ENCODE measurements around the gene TIGD6. TPM values are rescaled to one million over a fixed set of nuclear protein-coding genes. Genes with fewer than 3 reads are reported as not detected.

Gene TIGD6
- total RNA-seq, 4 donors from 2014 or later: 0.62 to 3.0 (median 2.3) TPM

DNA sequence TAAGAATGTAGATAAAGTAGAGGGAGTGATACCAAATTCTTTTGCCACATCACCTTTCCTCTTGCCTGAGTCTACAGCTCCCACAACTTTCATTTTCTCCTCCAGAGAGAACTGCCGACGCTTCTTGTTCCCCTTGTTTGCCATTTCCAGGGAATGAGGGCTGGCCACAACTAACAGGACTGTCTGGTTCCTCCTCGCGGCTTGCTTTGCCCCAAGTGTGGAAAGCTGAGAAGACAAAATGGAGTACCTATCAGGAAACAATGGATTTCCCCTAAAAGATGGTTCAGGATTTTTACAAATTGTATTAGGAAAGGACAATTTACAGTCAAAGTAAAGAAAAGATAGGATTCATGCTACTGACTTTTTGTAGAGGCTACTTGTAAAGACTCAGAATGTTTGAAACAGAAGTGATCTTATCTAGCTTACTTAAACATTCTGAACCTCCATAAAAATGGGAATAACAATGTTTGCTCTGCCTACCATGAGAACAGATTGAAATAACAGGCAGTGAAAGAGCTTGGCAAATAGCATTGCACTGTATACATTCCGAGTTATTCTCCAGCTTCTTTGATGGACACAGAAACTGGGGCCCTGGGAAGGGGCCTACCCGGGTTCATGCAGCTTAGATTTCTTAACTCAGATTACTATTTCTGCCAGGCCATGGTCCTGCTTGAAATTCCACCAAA lies 4.1 kb downstream of the TIGD6 start:
- DNase-seq (no peak), ATAC-seq (no peak)
- intact Hi-C loops (cut with DNase I; ENCODE audit: low total_unique reads) (no loop called here), in situ Hi-C loops (cut with MboI; ENCODE audit: low sequenced_read_pairs in 4 of 4) (loop anchor here in 2 of 4 donors (10.0 kb wide), 1 partner anchor 362 kb away; no protein-coding TSS in a partner anchor)
- no peak overlapping the region for H3K4me3 ChIP-seq
- TF ChIP-seq, protein P1, sequence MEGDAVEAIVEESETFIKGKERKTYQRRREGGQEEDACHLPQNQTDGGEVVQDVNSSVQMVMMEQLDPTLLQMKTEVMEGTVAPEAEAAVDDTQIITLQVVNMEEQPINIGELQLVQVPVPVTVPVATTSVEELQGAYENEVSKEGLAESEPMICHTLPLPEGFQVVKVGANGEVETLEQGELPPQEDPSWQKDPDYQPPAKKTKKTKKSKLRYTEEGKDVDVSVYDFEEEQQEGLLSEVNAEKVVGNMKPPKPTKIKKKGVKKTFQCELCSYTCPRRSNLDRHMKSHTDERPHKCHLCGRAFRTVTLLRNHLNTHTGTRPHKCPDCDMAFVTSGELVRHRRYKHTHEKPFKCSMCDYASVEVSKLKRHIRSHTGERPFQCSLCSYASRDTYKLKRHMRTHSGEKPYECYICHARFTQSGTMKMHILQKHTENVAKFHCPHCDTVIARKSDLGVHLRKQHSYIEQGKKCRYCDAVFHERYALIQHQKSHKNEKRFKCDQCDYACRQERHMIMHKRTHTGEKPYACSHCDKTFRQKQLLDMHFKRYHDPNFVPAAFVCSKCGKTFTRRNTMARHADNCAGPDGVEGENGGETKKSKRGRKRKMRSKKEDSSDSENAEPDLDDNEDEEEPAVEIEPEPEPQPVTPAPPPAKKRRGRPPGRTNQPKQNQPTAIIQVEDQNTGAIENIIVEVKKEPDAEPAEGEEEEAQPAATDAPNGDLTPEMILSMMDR (IDR thresholded peaks at IDR 0.05 in 4 of 5, conservative IDR thresholded peaks at IDR 0.05 in 1 of 5): no peak
- TF ChIP-seq POLR2A (IDR thresholded peaks at IDR 0.05): no peak
- no peaks in the 10 kb centered on the region for H3K27me3 ChIP-seq
- H3K27ac ChIP-seq: no peak overlapping the region
- no peaks in the 10 kb centered on the region for H3K9me3 ChIP-seq
- peaks cover 31 to 39% of the 10 kb centered on the region in 2 donors for H3K4me1 ChIP-seq
- peaks cover 0 to 9% of the 10 kb centered on the region in 2 donors for H3K36me3 ChIP-seq

DNA sequence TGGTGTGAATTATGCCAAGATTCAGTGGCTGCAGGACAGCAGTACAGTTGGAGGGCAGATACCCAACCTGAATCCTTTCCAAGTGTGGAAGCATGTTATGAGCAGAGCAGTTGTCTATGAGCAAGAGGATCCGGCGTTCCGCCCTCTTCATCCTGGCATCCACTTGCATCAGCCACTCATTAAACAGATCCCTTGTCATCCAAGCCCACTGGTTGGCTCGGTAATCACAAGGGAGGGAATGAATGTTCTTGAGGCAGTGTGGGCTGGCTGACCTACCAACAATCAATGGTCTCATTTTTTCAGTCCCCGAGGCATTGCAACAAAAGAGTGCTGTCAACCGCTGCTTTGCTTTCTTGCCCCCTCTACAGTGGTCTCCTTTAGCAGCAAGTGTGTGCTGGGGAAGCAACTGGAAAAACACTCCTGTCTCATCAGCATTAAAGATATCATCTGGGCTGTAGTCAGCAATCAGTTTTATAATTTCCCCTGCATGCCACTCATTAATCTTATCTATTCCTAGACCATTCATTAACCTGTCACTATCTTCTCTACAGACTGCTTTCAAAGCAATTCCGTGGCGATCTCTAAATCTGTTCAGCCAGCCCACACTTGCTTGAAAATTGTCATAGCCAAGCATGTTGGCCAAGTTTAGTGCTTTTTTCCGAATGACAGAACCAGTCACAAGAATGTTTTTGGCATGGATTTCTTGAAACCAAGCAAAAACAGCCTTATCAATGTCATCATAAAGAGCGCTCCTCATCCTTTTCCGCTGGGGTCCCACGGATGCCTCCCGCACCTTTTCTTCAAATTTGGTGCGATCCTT lies 4.9 kb downstream of the TIGD6 start:
- Histone ChIP-seq H3K4me1 (peaks cover 31 to 37% of the 10 kb centered on the region in 2 donors), H3K9me3 (no peaks in the 10 kb centered on the region), H3K27ac (peak overlapping the region in 2 of 4 donors; percentile 3 to 16), H3K36me3 (peaks cover 0 to 9% of the 10 kb centered on the region in 2 donors), H3K4me3 (no peak overlapping the region), H3K27me3 (no peaks in the 10 kb centered on the region)
- DNase-seq (peak in 1 of 2 donors; percentile 44), ATAC-seq (peak; percentile 9 to 24)
- intact Hi-C loops (cut with DNase I; ENCODE audit: low total_unique reads) (no loop called here), in situ Hi-C loops (cut with MboI; ENCODE audit: low sequenced_read_pairs in 4 of 4) (loop anchor here in 2 of 4 donors (10.0 kb wide), 1 partner anchor 361 kb away; no protein-coding TSS in a partner anchor)
- no peak for TF ChIP-seq POLR2A (IDR thresholded peaks at IDR 0.05)
- TF ChIP-seq, protein P1 (IDR thresholded peaks at IDR 0.05 in 4 of 5, conservative IDR thresholded peaks at IDR 0.05 in 1 of 5): no peak

DNA sequence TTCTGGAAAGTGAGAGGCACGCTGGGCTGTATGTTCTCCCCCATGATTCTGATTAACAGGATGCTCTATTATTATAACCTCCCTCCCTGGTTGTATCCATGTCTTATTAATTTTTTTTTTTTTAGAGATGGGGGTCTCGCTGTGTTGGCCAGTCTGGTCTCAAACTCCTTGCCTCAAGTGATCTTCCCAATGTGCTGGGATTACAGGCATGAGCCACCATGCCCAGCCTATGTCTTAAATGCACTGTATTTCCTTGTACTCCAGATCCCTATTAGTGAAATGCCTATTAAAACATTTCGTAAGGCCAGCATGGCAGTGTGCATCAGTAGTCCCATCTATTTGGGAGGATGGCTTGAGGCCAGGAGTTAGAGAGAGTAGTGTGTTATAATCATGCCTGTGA lies 7.0 kb downstream of the TIGD6 start:
- Histone ChIP-seq H3K4me3 (no peak overlapping the region), H3K4me1 (peaks cover 19 to 29% of the 10 kb centered on the region in 2 donors), H3K36me3 (peaks cover 0 to 9% of the 10 kb centered on the region in 2 donors), H3K9me3 (no peaks in the 10 kb centered on the region), H3K27ac (peak overlapping the region in 1 of 4 donors; percentile 13), H3K27me3 (no peaks in the 10 kb centered on the region)
- ATAC-seq: no peak
- DNase-seq: no peak
- in situ Hi-C loops (cut with MboI; ENCODE audit: low sequenced_read_pairs in 4 of 4) (loop anchor here in 2 of 4 donors (10.0 kb wide), 1 partner anchor 359 kb away; no protein-coding TSS in a partner anchor), intact Hi-C loops (cut with DNase I; ENCODE audit: low total_unique reads) (loop anchor here (5.0 kb wide), 1 partner anchor 141 kb away; no protein-coding TSS in a partner anchor)
- TF ChIP-seq, protein P1 (IDR thresholded peaks at IDR 0.05 in 4 of 5, conservative IDR thresholded peaks at IDR 0.05 in 1 of 5): no peak
- TF ChIP-seq POLR2A (IDR thresholded peaks at IDR 0.05): no peak

DNA sequence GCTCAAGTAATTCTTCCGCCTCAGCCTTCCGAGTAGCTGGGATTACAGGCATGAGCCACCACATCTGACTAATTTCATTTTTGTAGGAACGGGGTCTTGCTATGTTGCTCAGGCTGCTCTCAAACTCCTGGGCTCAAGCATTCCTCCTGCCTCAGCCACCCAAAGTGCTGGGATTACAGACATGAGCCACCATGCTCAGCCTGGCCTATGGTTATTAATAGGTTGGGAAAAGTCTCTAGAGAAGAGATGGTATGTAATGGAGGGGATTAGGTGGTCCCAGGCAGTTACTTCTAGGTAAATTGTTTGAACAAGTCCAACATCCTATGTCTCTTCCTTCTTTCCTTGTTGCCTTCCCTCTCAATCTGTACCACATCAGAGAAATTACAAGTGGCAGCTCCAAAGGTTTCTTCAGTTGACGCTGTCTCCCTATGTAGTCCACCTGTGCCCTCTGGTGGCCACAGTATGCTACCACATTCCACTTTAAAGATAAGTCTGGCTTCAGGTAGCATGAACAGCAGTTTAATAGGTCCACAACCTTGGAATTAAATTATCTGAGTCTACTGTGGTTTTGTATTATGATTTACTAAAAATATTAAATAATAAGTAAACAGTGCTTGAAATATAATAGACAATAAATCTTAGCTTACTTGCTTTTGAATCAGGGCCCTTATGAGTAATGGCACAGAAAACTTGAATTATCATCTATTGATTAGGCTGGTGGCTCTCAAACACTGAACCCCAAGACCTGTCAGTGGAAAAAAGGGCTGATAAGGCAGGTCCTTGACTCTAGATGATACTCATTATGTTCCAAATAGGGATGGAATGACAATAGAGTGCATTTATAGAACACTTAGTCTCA lies 9.7 kb downstream of the TIGD6 start:
- in situ Hi-C loops (cut with MboI; ENCODE audit: low sequenced_read_pairs in 4 of 4): loop anchor here in 2 of 4 donors (10.0 kb wide), 1 partner anchor 356 kb away; no protein-coding TSS in a partner anchor
- ATAC-seq: peak; percentile 84 to 94
- Histone ChIP-seq H3K27ac (no peak overlapping the region), H3K36me3 (peaks cover 0 to 3% of the 10 kb centered on the region in 2 donors), H3K9me3 (no peaks in the 10 kb centered on the region), H3K4me1 (peaks cover 19 to 27% of the 10 kb centered on the region in 2 donors), H3K27me3 (no peaks in the 10 kb centered on the region), H3K4me3 (no peak overlapping the region)
- DNase-seq: peak; percentile 32 to 75
- intact Hi-C loops (cut with DNase I; ENCODE audit: low total_unique reads): loop anchor here (1.0 to 5.0 kb wide), 4 partner anchors 54 to 353 kb away; no protein-coding TSS in a partner anchor
- TF ChIP-seq, protein P1 (IDR thresholded peaks at IDR 0.05 in 4 of 5, conservative IDR thresholded peaks at IDR 0.05 in 1 of 5): peak; percentile 87 to 96 (median 91)
- no peak for TF ChIP-seq POLR2A (IDR thresholded peaks at IDR 0.05)
